A549 (cell line): ENCODE measurements around the gene SDS. TPM values are rescaled to one million over a fixed set of nuclear protein-coding genes. Genes with fewer than 3 reads are reported as not detected.

Experiments used
- ATAC-seq, 2 experiments: fragments of 200-7000 bp in 1 of 2; fragments of >200 bp in 1 of 2; cut with Nextera tagmentation in 1 of 2; cut with Tn5 transposase in 1 of 2; 3 replicates each; pipeline versions ENCODE4 v1.8.0 to v1.9.1; 2018 to 2020; ENCODE audit warnings: mild to moderate bottlenecking in 1 of 2, moderate library complexity in 1 of 2
- CTCF ChIA-PET: fragments of 300-600 bp; sonication (Branson Sonifier 250); formaldehyde crosslinking; extraction: SDS; loops from one replicate; lab custom pipeline; 2021; ENCODE audit warnings: antibody characterized with exemption, inconsistent platforms; lab: Yijun Ruan, JAX
- POLR2A ChIA-PET: fragments of 350-600 bp; formaldehyde crosslinking; extraction: SDS; loops from one replicate; lab custom pipeline; 2021; ENCODE audit warnings: antibody characterized with exemption, inconsistent platforms; lab: Yijun Ruan, JAX
- DNase-seq, 2 experiments: peaks; one replicate each; pipeline versions ENCODE4 v3.0.0 to v3.0.0-alpha.2; 2011 to 2016; ENCODE audit warnings: low read depth in 1 of 2, low spot score in 1 of 2
- FAIRE-seq: peaks from 2 replicates; lab custom pipeline; 2011; peaks lifted over from hg19 to GRCh38; lab: Jason Lieb, UNC
- H3K27ac ChIP-seq, 2 experiments: fragments of >200 bp; sonication (Bioruptor Twin); formaldehyde crosslinking; 3 replicates each; pipeline ENCODE4 v1.5.1; 2016 to 2017
- H3K4me1 ChIP-seq: fragments of >200 bp; sonication (Bioruptor Twin); formaldehyde crosslinking; 3 replicates; pipeline ENCODE4 v1.6.1; 2016
- H3K4me2 ChIP-seq: fragments of >200 bp; sonication (Bioruptor Twin); formaldehyde crosslinking; 3 replicates; pipeline ENCODE4 v1.6.1; 2016
- H3K4me3 ChIP-seq: fragments of >200 bp; sonication (Bioruptor Twin); formaldehyde crosslinking; 3 replicates; pipeline ENCODE4 v1.5.1; 2016
- H3K9me3 ChIP-seq: fragments of >200 bp; sonication (Bioruptor Twin); formaldehyde crosslinking; 3 replicates; pipeline ENCODE4 v1.6.1; 2016
- CBX2 ChIP-seq: fragments of 200-600 bp; sonication (generic); IDR thresholded peaks from 2 replicates; pipeline ENCODE4 v1.6.1; 2016; ENCODE audit warnings: low read depth, mild to moderate bottlenecking, borderline replicate concordance
- CEBPB ChIP-seq, 2 experiments: fragments of >200 bp in 1 of 2; sonication (Bioruptor Twin) in 1 of 2; formaldehyde crosslinking in 1 of 2; IDR thresholded peaks; 2 replicates each; pipeline ENCODE4 v1.6.1; 2012 to 2016
- EHMT2 ChIP-seq: fragments of 200-600 bp; sonication (generic); IDR thresholded peaks from 2 replicates; pipeline ENCODE4 v1.6.1; 2016; ENCODE audit warnings: antibody characterized with exemption, low read depth, mild to moderate bottlenecking, moderate library complexity
- FOSB ChIP-seq: fragments of 250-450 bp; sonication (Bioruptor Pico); IDR thresholded peaks from 2 replicates; pipeline ENCODE4 v1.5.0; 2020; ENCODE audit warnings: mild to moderate bottlenecking, moderate library complexity
- FOSL2 ChIP-seq, 2 experiments: fragments of 450-650 bp in 1 of 2; fragments of >200 bp in 1 of 2; sonication (Bioruptor Twin) in 1 of 2; formaldehyde crosslinking; IDR thresholded peaks; 2 replicates each; pipeline versions ENCODE4 v1.5.0 to v1.6.1; 2016 to 2020; ENCODE audit warnings: mild to moderate bottlenecking in 1 of 2, moderate library complexity in 1 of 2
- FOXS1 ChIP-seq: fragments of 250-450 bp; sonication (Bioruptor Pico); IDR thresholded peaks from 2 replicates; pipeline ENCODE4 v1.5.0; 2020; ENCODE audit warnings: mild to moderate bottlenecking, moderate library complexity
- HOXA7 ChIP-seq: fragments of 250-450 bp; sonication (Bioruptor Pico); IDR thresholded peaks from 2 replicates; pipeline ENCODE4 v1.5.0; 2020; ENCODE audit warnings: mild to moderate bottlenecking, moderate library complexity
- KDM1A ChIP-seq: fragments of 200-600 bp; sonication (generic); IDR thresholded peaks from 2 replicates; pipeline ENCODE4 v1.6.1; 2016; ENCODE audit warnings: low read depth, mild to moderate bottlenecking
- NFE2L2 ChIP-seq: fragments of 150-350 bp; conservative IDR thresholded peaks from 2 replicates; pipeline ENCODE4 v1.6.1; 2014; ENCODE audit warnings: low read length
- POLR2A ChIP-seq: IDR thresholded peaks from 2 replicates; pipeline ENCODE4 v1.6.1; 2012; ENCODE audit warnings: mild to moderate bottlenecking, low read length
- POLR2AphosphoS2 ChIP-seq: conservative IDR thresholded peaks from 2 replicates; pipeline ENCODE4 v1.6.1; 2012; ENCODE audit warnings: low read length, improper control_type of control experiment, inconsistent platforms
- RARB ChIP-seq: fragments of 250-450 bp; sonication (Bioruptor Pico); IDR thresholded peaks from 2 replicates; pipeline ENCODE4 v1.8.0; 2021; ENCODE audit warnings: mild to moderate bottlenecking, moderate library complexity
- RFX5 ChIP-seq: fragments of 450-650 bp; IDR thresholded peaks from 2 replicates; pipeline ENCODE4 v1.7.1; 2014; ENCODE audit warnings: antibody characterized with exemption, mild to moderate bottlenecking, moderate library complexity
- SMC3 ChIP-seq: fragments of >200 bp; sonication (Bioruptor Twin); formaldehyde crosslinking; IDR thresholded peaks from 3 replicates; pipeline ENCODE4 v1.6.1; 2018; ENCODE audit warnings: inconsistent platforms
- ZFP36 ChIP-seq: fragments of 450-650 bp; IDR thresholded peaks from 2 replicates; pipeline ENCODE4 v1.6.1; 2014; ENCODE audit warnings: borderline replicate concordance; ENCODE audit not compliant: partially characterized antibody
- WGBS: methylation state at CpG from one replicate; pipeline ENCODE4 v1.1.6; 2017; ENCODE audit errors: missing lambda C conversion rate; 5-methylcytosine and 5-hydroxymethylcytosine counted together
- polyA plus RNA-seq, 4 experiments: library from polyadenylated mRNA; depleted of rRNA in 3 of 4; stranded (reverse); fragments of >200 nt; fragmentation: RNase III in 1 of 4; extraction: RNeasy Plus Mini Kit Qiagen cat#74134 plus additional on column Dnase treatment in 1 of 4; gene quantifications; 2 replicates in 3 of 4; 3 replicates in 1 of 4; pipeline ENCODE4 v1.2.3, GENCODE V29; 2011 to 2017
- TF ChIP-seq, protein P1 (sequence below): fragments of 250-450 bp; sonication (Bioruptor Pico); IDR thresholded peaks from 2 replicates; pipeline ENCODE4 v1.5.0; 2020; ENCODE audit warnings: low read depth, mild to moderate bottlenecking, moderate library complexity
- TF ChIP-seq, protein P2 (sequence below): fragments of 150-350 bp; IDR thresholded peaks from 2 replicates; pipeline ENCODE4 v1.6.1; 2014; ENCODE audit warnings: low read depth, mild to moderate bottlenecking, low read length
- TF ChIP-seq, protein P3 (sequence below): IDR thresholded peaks from 2 replicates; pipeline ENCODE4 v1.6.1; 2012

Gene SDS
- polyA plus RNA-seq, 2 of the 4 experiments (the other 2 are of a cell fraction) = 3.9 to 7.3 TPM

DNA sequence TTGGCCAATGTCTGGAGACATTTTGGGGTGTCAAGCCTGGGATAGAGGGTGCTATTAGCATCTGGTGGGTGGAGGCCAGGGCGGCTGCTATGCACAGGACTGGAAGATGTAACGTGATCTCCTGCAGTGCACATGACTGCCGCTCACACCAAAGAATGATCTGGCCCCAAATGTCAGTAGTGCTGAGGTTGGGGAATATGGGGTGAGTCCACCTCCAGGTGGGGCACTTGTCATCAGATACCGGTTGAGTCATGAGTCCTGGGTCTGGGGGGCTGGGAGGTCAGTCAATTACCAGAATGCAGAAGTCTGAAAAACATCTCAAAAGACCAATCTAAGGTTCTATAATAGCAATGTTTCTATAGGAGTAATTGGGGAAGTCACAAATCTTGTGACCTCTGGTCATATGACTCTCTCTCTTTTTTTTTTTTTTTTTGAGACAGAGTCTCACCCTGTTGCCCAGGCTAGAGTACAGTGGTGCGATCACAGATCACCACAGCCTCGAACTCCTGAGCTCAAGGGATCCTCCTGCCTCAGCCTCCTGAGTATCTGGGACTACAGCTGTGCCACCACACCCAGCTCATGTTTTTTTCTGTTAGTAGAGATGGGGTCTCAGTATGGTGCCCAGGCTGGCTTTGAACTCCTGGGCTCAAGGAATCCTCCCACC, 12.5 kb upstream of the SDS start:
- H3K4me3 ChIP-seq = no peak overlapping the region
- no peak for TF ChIP-seq FOSL2 (IDR thresholded peaks at IDR 0.05)
- 0 out of 2 replicates have a peak, but pooled peaks have one; percentile 19 for TF ChIP-seq FOSL2 (CRISPR knock-in tag; IDR thresholded peaks at IDR 0.05)
- TF ChIP-seq POLR2AphosphoS2 = no peak
- ChIA-PET POLR2A (no interaction called here), CTCF (interaction anchor here (3.2 kb wide), 1 partner anchor 9 kb away, joined by 15 read pairs; no protein-coding TSS in a partner anchor)
- 0 out of 3 replicates have a peak overlapping the region, but pooled peaks have one; percentile 0 for H3K4me2 ChIP-seq
- H3K4me1 ChIP-seq = peaks cover 60% of the 10 kb centered on the region
- FAIRE-seq (no peak), ATAC-seq (peak; percentile 13 to 23; a peak in 1 of 6 replicates), DNase-seq (peak in 1 of 2 experiments; percentile 40)
- 69% methylated on average over 6 of the region's 6 CpGs for WGBS
- H3K9me3 ChIP-seq = no peaks in the 10 kb centered on the region
- H3K27ac ChIP-seq = peak overlapping the region; percentile 72 to 87

DNA sequence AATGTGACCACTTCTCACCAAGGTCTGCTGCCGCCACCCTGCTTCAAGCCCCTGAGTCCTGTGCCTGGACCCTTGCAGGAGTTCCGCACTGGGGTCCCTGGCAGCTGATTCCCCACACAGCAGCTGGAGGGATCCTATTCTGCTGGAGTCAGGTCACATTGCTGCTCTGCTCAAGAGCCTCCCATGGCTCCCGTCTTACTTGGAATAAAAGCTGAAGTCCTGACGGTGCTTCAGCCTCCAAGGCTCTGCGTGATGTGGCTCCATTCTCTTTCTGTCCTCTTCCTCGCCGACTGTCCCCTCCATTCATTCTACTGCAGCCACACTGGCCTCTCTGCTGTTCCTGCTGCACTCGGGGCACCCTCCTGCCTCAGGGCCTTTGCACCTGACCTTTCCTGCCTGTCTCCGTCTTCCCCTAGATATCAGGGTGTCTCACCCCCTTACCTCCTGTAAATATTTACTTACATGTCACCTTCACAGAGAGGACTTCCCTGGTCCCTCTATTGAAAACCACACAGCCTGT, 10.9 kb upstream of the SDS start:
- ATAC-seq (no peak), FAIRE-seq (no peak), DNase-seq (no peak)
- 85% methylated on average over 9 of the region's 9 CpGs for WGBS
- peak overlapping the region; percentile 63 to 87; a peak in 5 of 6 replicates for H3K27ac ChIP-seq
- no peaks in the 10 kb centered on the region for H3K9me3 ChIP-seq
- TF ChIP-seq KDM1A = peak; percentile 45; the same call in 1 of the 2 replicates
- TF ChIP-seq, protein P1, sequence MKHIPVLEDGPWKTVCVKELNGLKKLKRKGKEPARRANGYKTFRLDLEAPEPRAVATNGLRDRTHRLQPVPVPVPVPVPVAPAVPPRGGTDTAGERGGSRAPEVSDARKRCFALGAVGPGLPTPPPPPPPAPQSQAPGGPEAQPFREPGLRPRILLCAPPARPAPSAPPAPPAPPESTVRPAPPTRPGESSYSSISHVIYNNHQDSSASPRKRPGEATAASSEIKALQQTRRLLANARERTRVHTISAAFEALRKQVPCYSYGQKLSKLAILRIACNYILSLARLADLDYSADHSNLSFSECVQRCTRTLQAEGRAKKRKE (CRISPR knock-in tag) = no peak
- TF ChIP-seq FOSB (CRISPR knock-in tag) = no peak
- TF ChIP-seq ZFP36 = peak; percentile 40
- no peak for TF ChIP-seq RARB (CRISPR knock-in tag)
- TF ChIP-seq EHMT2 = no peak
- TF ChIP-seq SMC3 = no peak
- POLR2A ChIA-PET = no interaction called here
- no peak overlapping the region for H3K4me2 ChIP-seq
- H3K4me3 ChIP-seq = no peak overlapping the region
- H3K4me1 ChIP-seq = peaks cover 44% of the 10 kb centered on the region
- CTCF ChIA-PET = interaction anchor here (1.9 to 3.2 kb wide), 2 partner anchors 10 to 498 kb away, joined by 5 to 15 read pairs; no protein-coding TSS in a partner anchor

DNA sequence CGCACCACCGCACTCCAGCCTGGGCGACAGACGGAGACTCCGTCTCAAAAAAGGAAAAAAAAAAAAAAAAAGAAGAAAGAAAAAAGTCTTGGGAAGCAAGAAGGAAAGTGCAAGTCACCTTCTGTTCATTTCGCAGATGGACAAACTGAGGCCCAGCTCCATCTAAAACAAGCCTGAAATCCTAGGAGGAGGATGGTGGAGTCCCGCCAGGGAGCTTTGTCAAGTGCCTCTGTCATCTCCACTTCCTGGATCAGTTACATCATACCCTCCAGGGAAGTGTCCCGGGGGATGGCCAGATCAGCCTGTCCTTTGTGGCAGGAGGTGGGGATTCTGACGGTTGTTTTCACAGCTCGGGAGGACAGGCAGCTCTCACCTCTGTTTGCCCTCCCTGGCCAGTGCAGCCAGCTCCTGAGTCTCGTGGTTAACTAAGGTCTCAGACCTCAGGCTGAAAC, 9.8 kb upstream of the SDS start:
- ChIA-PET CTCF (interaction anchor here (0.7 to 5.0 kb wide), 4 partner anchors 9 to 499 kb away, joined by 3 to 29 read pairs (median 4); partner anchors contain the start of gene SDSL), POLR2A (interaction anchor here (1.6 kb wide), 1 partner anchor 9 kb away, joined by 7 read pairs; the partner anchor contains the start of gene SDSL)
- peak overlapping the region; percentile 63 to 87; a peak in 4 of 6 replicates for H3K27ac ChIP-seq
- peak overlapping the region; percentile 0; the same call in 1 of the 3 replicates for H3K4me2 ChIP-seq
- H3K9me3 ChIP-seq = no peaks in the 10 kb centered on the region
- WGBS = 59% methylated on average over 11 of the region's 11 CpGs
- 0 out of 6 replicates have a peak, but pooled peaks of 1 of the 2 experiments have one; percentile 5 for ATAC-seq
- H3K4me1 ChIP-seq = peaks cover 36% of the 10 kb centered on the region
- FAIRE-seq = no peak
- peak; percentile 64 to 71 for DNase-seq
- no peak for TF ChIP-seq RFX5
- peak in 1 of 2 experiments; percentile 16; a peak in 1 of 4 replicates for TF ChIP-seq CEBPB (IDR thresholded peaks at IDR 0.05)
- peak; percentile 68; the same call in 1 of the 2 replicates for TF ChIP-seq KDM1A
- TF ChIP-seq, protein P2, sequence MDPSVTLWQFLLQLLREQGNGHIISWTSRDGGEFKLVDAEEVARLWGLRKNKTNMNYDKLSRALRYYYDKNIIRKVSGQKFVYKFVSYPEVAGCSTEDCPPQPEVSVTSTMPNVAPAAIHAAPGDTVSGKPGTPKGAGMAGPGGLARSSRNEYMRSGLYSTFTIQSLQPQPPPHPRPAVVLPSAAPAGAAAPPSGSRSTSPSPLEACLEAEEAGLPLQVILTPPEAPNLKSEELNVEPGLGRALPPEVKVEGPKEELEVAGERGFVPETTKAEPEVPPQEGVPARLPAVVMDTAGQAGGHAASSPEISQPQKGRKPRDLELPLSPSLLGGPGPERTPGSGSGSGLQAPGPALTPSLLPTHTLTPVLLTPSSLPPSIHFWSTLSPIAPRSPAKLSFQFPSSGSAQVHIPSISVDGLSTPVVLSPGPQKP = no peak
- peak; percentile 49; the same call in 1 of the 2 replicates for TF ChIP-seq NFE2L2
- TF ChIP-seq, all 56 proteins: peak for 3
- H3K4me3 ChIP-seq = no peak overlapping the region

DNA sequence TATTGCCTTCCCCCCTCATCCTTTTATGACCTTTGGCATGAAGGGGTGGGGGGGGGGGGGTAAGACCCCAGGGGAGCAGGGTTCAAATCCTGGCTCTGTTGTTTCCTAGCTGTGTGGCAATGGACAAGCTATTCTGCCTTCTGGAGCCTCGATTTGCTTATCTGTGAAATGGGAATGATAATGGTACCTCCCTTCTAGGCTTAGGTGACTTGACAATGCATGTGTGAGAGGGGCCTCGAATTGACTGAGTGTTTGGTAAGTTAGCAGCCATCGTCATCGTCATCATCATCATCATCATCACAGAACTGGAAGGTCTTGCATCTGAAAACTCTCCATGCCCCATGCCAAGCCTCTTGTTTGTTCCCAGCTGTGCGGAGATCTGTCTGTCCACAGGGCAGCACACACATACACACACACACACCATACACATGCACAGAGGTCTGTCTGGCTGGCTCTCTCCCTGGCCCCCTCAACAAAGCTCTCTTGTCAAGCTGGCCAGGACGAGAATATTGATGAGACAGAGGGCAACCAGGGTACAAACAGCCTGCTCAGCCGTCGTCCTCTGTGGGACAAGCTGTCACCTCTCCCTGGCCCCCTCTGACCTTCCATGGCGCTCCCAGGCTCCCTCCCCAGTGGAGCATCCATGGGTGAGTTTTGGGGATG, 5.9 kb upstream of the SDS start:
- FAIRE-seq = no peak
- TF ChIP-seq NFE2L2 = no peak
- TF ChIP-seq HOXA7 (CRISPR knock-in tag) = no peak
- TF ChIP-seq FOXS1 = no peak
- no peak for TF ChIP-seq CBX2
- TF ChIP-seq KDM1A = no peak
- no peak for TF ChIP-seq RARB (CRISPR knock-in tag)
- no peak for TF ChIP-seq POLR2A
- TF ChIP-seq, protein P3, sequence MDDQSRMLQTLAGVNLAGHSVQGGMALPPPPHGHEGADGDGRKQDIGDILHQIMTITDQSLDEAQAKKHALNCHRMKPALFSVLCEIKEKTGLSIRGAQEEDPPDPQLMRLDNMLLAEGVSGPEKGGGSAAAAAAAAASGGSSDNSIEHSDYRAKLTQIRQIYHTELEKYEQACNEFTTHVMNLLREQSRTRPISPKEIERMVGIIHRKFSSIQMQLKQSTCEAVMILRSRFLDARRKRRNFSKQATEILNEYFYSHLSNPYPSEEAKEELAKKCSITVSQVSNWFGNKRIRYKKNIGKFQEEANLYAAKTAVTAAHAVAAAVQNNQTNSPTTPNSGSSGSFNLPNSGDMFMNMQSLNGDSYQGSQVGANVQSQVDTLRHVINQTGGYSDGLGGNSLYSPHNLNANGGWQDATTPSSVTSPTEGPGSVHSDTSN = no peak
- ChIA-PET POLR2A (no interaction called here), CTCF (interaction anchor here (5.0 kb wide), 1 partner anchor 15 kb away, joined by 29 read pairs; no protein-coding TSS in a partner anchor)
- no peak overlapping the region for H3K4me3 ChIP-seq
- peaks cover 13% of the 10 kb centered on the region; the same call in 2 of the 3 replicates for H3K4me1 ChIP-seq
- ATAC-seq = no peak
- peak overlapping the region in 1 of 2 experiments; percentile 34; a peak in 1 of 6 replicates for H3K27ac ChIP-seq
- H3K9me3 ChIP-seq = no peaks in the 10 kb centered on the region
- DNase-seq = no peak
- 61% methylated on average over 9 of the region's 9 CpGs for WGBS
- H3K4me2 ChIP-seq = no peak overlapping the region
